HFF-Myc (cell line): ENCODE measurements around the gene CAPN14.

Experiments used
- DNase-seq: peaks from one replicate; pipeline ENCODE4 v3.0.0-alpha.2; 2011; ENCODE audit warnings: low read depth; ENCODE audit errors: extremely low read depth
- H3K4me3 ChIP-seq: replicated peaks from 2 replicates; pipeline ENCODE4 v1.5.1; 2011; ENCODE audit warnings: low read depth, mild to moderate bottlenecking, control low read depth, low read length
- CTCF ChIP-seq: IDR thresholded peaks from 2 replicates; pipeline ENCODE4 v1.5.1; 2012; ENCODE audit warnings: mild to moderate bottlenecking, low read depth, low read length, control low read depth; ENCODE audit errors: missing control alignments

The CAPN14 gene

GRCh38 chr2:31241625-31242270 is 24.4 kb upstream of the CAPN14 start:
- TF ChIP-seq CTCF, result no peak

GRCh38 chr2:31240381-31241365 is 23.4 kb upstream of the CAPN14 start:
- H3K4me3 ChIP-seq, result no peak overlapping the region
- no peak for TF ChIP-seq CTCF
- DNase-seq, result no peak

More at GRCh38 chr2:31241625-31242270, 24.4 kb upstream of the CAPN14 start:
- DNase-seq, result no peak
- no peak overlapping the region for H3K4me3 ChIP-seq

DNA sequence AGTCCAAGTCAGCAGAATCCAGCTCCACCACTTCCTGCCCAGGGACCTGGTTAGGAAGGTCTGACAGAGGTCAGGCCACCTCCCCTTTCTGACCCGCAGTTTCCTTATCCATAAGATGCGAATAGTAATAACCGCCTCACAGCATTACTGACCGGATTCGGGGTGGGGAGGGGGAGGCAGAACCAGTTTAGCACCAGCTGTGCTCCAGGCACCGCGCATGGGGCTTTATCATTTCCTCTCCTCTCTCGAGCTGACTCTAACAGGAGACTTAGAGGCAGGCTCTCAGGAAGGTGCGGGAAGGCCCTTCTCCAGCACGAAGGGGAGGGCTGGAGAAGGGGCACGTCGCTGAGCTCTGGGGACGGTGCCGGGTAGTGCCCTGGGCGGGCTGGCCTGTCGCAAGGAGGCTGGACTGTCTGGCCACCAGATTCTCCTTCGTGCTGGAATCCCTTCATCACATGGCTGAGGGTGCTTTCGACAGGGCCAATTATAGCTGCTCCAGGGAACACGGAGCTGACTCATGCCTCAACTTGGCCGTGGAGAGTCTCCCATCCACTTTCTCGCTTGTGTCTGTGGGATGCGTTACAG is 22.4 kb upstream of the CAPN14 start:
- TF ChIP-seq CTCF, result no peak
- DNase-seq, result peak; percentile 40
- no peak overlapping the region for H3K4me3 ChIP-seq

- H3K4me3 ChIP-seq, result no peak overlapping the region
- no peak for TF ChIP-seq CTCF
- no peak for DNase-seq
These were observed 21.7 kb upstream of the CAPN14 start for GRCh38 chr2:31238906-31239592.

GRCh38 chr2:31238126-31238905 is 21.0 kb upstream of the CAPN14 start:
- H3K4me3 ChIP-seq, result no peak overlapping the region
- no peak for TF ChIP-seq CTCF
- DNase-seq, result no peak
